K562 (cell line): Measurements from ENCODE around the gene PPT2. TPM values are rescaled to one million over a fixed set of nuclear protein-coding genes. Genes with fewer than 3 reads are reported as not detected.

ENCODE experiments used
- ASH1L ChIP-seq: fragments of 450-650 bp; IDR thresholded peaks from 2 replicates; pipeline ENCODE4 v1.6.1; 2018; ENCODE audit warnings: borderline replicate concordance, mild to moderate bottlenecking, low read depth; ENCODE audit not compliant: partially characterized antibody
- GTF2E2 ChIP-seq: fragments of 200-800 bp; sonication (Bioruptor generic); IDR thresholded peaks from 2 replicates; pipeline ENCODE4 v1.6.1; 2016; ENCODE audit warnings: missing genetic modification characterization, missing compliant biosample characterization
- MEF2D ChIP-seq: conservative IDR thresholded peaks from 2 replicates; pipeline ENCODE4 v1.6.1; 2016; ENCODE audit warnings: low read depth, missing genetic modification characterization, missing compliant biosample characterization
- POLR3G ChIP-seq: IDR thresholded peaks from 2 replicates; pipeline ENCODE4 v1.6.1; 2011; ENCODE audit not compliant: insufficient read length, insufficient replicate concordance; ENCODE audit errors: extremely low read depth
- RBBP5 ChIP-seq: fragments of 200-600 bp; sonication (generic); IDR thresholded peaks from 2 replicates; pipeline ENCODE4 v1.6.1; 2012; ENCODE audit warnings: borderline replicate concordance, mild to moderate bottlenecking, low read length, control low read depth, inconsistent platforms; ENCODE audit not compliant: insufficient read depth, poor library complexity, severe bottlenecking
- RREB1 ChIP-seq: fragments of 250-450 bp; sonication (Bioruptor Pico); IDR thresholded peaks from 2 replicates; pipeline ENCODE4 v1.4.0; 2020
- SIN3A ChIP-seq, 2 experiments: fragments of 150-350 bp in 1 of 2; IDR thresholded peaks; 2 replicates each; pipeline ENCODE4 v1.6.1; 2011 to 2016; ENCODE audit warnings: borderline replicate concordance in 2 of 2, low read depth in 2 of 2, low read length in 2 of 2, mild to moderate bottlenecking in 2 of 2, moderate library complexity in 2 of 2; ENCODE audit not compliant: control insufficient read depth in 1 of 2
- TFAP4 ChIP-seq: sonication (generic); formaldehyde crosslinking; IDR thresholded peaks from 2 replicates; pipeline ENCODE4 v1.8.0; 2022; ENCODE audit warnings: missing genetic modification reagents, mild to moderate bottlenecking, moderate library complexity, borderline replicate concordance
- ZNF23 ChIP-seq: fragments of 250-450 bp; sonication (Bioruptor Pico); IDR thresholded peaks from 2 replicates; pipeline ENCODE4 v1.4.0; 2020; ENCODE audit warnings: mild to moderate bottlenecking
- polyA plus RNA-seq, 8 experiments: library from polyadenylated mRNA; depleted of rRNA in 4 of 8; stranded (reverse) in 5 of 8; unstranded in 3 of 8; fragments of >200 nt; fragmentation: Nextera tagmentation in 2 of 8; fragmentation: Illumina TruSeq in 1 of 8; extraction: Ambion mirVana in 2 of 8; extraction: Trizol in 1 of 8; gene quantifications; 2 replicates each; pipeline versions ENCODE4 v1.2.1 to v1.2.3, GENCODE V29; 2011 to 2014; ENCODE audit warnings: inconsistent platforms in 1 of 8, missing spikeins in 1 of 8
- total RNA-seq, 7 experiments: library from RNA; depleted of rRNA in 6 of 7; stranded (reverse); fragments of >200 nt in 6 of 7; fragmentation: Illumina TruSeq in 2 of 7; extraction: Trizol in 2 of 7; gene quantifications; 2 replicates each; pipeline versions ENCODE4 v1.2.1 to v1.2.3, GENCODE V29; 2011 to 2021; ENCODE audit warnings: low replicate concordance in 1 of 7

Gene PPT2
- total and polyA plus RNA-seq, 9 of the 15 experiments (the other 6 are each of a cell fraction or from before 2014, with no cell fraction given), result 27.4 to 98.8 (median 69.9) TPM

- TF ChIP-seq RREB1 (CRISPR knock-in tag) (no peak), TFAP4 (CRISPR knock-in tag) (peak; percentile 89; the same call in 1 of the 2 replicates), SIN3A (IDR thresholded peaks at IDR 0.05; ENCODE audit: borderline replicate concordance in 2 of 2, control insufficient read depth in 1 of 2, low read depth in 2 of 2, low read length in 2 of 2) (peak in 1 of 2 experiments; percentile 31; a peak in 1 of 4 replicates), MEF2D (tag) (no peak), RBBP5 (peak; percentile 81), ZNF23 (0 out of 2 replicates have a peak, but pooled peaks have one; percentile 37), ASH1L (peak; percentile 81), POLR3G (no peak), GTF2E2 (tag) (0 out of 2 replicates have a peak, but pooled peaks have one; percentile 66)
These were observed 26.0 kb upstream of the PPT2 start, which contains the start of gene ATF6B (continued) for GRCh38 chr6:32127717-32128592.
